Immature natural killer cell (primary cell): Measurements from ENCODE around the gene KLF7. TPM values are rescaled to one million over a fixed set of nuclear protein-coding genes. Genes with fewer than 3 reads are reported as not detected.

Experiments used
- DNase-seq, 3 donors: peaks; one replicate each; pipeline ENCODE4 v3.0.0; 2022; ENCODE audit warnings: mixed read lengths in 1 of 3
- H3K27ac Mint-ChIP-seq, 6 donors: one replicate each; pipeline ENCODE4 v1.8.0; 2020; ENCODE audit warnings: mixed read lengths in 6 of 6, mild to moderate bottlenecking in 5 of 6, inconsistent platforms in 4 of 6, moderate library complexity in 3 of 6
- H3K27me3 Mint-ChIP-seq, 3 donors: one replicate each; pipeline ENCODE4 v1.8.0; 2020 to 2021; ENCODE audit warnings: low read depth in 3 of 3, mild to moderate bottlenecking in 3 of 3, mixed read lengths in 3 of 3, moderate library complexity in 3 of 3, inconsistent platforms in 1 of 3
- H3K36me3 Mint-ChIP-seq, 3 donors: one replicate each; pipeline ENCODE4 v1.8.0; 2020; ENCODE audit warnings: mixed read lengths in 3 of 3, inconsistent platforms in 2 of 3, mild to moderate bottlenecking in 2 of 3
- H3K4me1 Mint-ChIP-seq, 2 donors: one replicate each; pipeline ENCODE4 v1.8.0; 2020; ENCODE audit warnings: inconsistent platforms in 2 of 2, mild to moderate bottlenecking in 2 of 2, mixed read lengths in 2 of 2, moderate library complexity in 1 of 2
- H3K4me3 Mint-ChIP-seq, 5 donors: one replicate each; pipeline ENCODE4 v1.8.0; 2020; ENCODE audit warnings: mild to moderate bottlenecking in 5 of 5, mixed read lengths in 5 of 5, inconsistent platforms in 3 of 5, moderate library complexity in 3 of 5
- H3K9me3 Mint-ChIP-seq, 6 donors: one replicate each; pipeline ENCODE4 v1.8.0; 2020; ENCODE audit warnings: mild to moderate bottlenecking in 6 of 6, mixed read lengths in 6 of 6, inconsistent platforms in 4 of 6, moderate library complexity in 3 of 6
- polyA plus RNA-seq, 3 donors: library from polyadenylated mRNA; unstranded; fragments of 300-500 nt; fragmentation: Illumina TruSeq; gene quantifications; one replicate each; pipeline ENCODE4 v1.2.3, GENCODE V29; 2021

KLF7 gene
- polyA plus RNA-seq, 3 donors from 2014 or later: 3.5 to 10.2 (median 6.7) TPM

- Mint-ChIP-seq H3K4me3 (no peak overlapping the region), H3K9me3 (no peaks in the 10 kb centered on the region), H3K27ac (no peak overlapping the region), H3K36me3 (peaks cover 0 to 18% (median 15%) of the 10 kb centered on the region in 3 donors), H3K4me1 (peaks cover 16 to 44% of the 10 kb centered on the region in 2 donors), H3K27me3 (peaks cover 1 to 2% (median 1%) of the 10 kb centered on the region in 3 donors)
- no peak for DNase-seq
Measured at GRCh38 chr2:207087046-207087902, 78.5 kb downstream of the KLF7 start.

DNA sequence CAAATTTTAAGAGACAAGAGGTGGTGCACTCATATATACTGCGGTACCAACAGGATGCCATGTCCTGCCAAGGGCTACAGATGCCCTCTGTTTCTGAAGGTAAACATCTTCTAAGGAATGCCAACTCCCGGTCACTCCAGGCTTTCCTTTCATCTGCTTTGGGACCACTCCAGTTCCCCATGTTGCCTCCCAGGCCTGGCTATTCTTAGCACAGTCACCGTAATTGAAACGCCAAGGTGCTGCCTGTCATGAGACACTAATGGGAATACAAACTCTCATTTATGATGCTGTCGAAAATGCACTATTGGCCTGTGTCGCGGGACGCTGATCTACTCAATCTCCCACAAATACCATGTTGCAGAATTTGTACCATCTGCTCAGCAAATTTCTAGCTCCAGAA is 79.6 kb downstream of the KLF7 start:
- Mint-ChIP-seq H3K27me3 (peaks cover 1 to 2% (median 1%) of the 10 kb centered on the region in 3 donors), H3K27ac (no peak overlapping the region), H3K36me3 (peaks cover 0 to 18% (median 15%) of the 10 kb centered on the region in 3 donors), H3K4me1 (peaks cover 14 to 32% of the 10 kb centered on the region in 2 donors), H3K9me3 (no peaks in the 10 kb centered on the region), H3K4me3 (no peak overlapping the region)
- no peak for DNase-seq

GRCh38 chr2:207085110-207085509 is 80.6 kb downstream of the KLF7 start:
- no peaks in the 10 kb centered on the region for H3K9me3 Mint-ChIP-seq
- H3K36me3 Mint-ChIP-seq: peaks cover 8 to 25% (median 24%) of the 10 kb centered on the region in 3 donors
- peaks cover 9 to 23% of the 10 kb centered on the region in 2 donors for H3K4me1 Mint-ChIP-seq
- H3K4me3 Mint-ChIP-seq: no peak overlapping the region
- no peak for DNase-seq
- peaks cover 1 to 2% (median 1%) of the 10 kb centered on the region in 3 donors for H3K27me3 Mint-ChIP-seq
- H3K27ac Mint-ChIP-seq: peak overlapping the region in 1 of 6 donors; percentile 5

DNA sequence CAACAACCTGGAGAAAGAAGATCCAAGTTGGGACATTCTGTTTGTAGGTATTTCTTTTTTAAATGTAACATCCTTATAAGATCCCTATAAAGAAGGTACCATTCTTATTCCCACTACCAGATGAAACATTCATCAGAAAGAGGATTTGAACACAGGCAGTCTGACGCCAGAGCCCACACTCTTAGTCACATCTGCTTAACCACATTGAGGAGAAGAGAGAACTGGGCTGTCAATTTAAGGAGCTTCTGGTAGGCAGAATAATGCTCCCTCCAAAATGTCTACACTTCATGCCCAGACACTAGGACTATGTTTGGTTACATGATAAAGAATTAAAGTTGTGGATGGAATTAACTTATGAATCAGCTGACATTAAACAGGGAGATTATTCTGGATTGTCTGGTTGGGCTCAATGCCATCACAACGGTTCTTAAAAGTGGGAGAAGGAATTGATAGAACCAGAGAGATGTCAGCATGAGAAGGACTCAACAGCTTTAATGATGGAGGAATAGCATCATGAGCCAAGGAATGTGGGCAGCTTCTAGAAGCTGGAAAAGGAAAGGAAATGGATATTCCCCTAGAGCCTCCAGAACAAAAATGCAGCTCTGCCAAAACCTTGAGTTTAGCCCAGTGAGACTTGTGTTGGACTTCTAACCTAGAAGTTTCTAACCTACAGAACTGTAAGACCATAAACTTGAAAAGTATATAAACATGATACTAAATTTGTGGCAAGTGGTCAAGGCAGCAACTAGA is 82.2 kb downstream of the KLF7 start:
- Mint-ChIP-seq H3K36me3 (peaks cover 14 to 36% (median 27%) of the 10 kb centered on the region in 3 donors), H3K27me3 (peaks cover 0 to 1% (median 0%) of the 10 kb centered on the region in 3 donors), H3K9me3 (no peaks in the 10 kb centered on the region), H3K4me1 (peaks cover 4 to 8% of the 10 kb centered on the region in 2 donors), H3K4me3 (no peak overlapping the region), H3K27ac (peak overlapping the region in 1 of 6 donors; percentile 64)
- DNase-seq: no peak

DNA sequence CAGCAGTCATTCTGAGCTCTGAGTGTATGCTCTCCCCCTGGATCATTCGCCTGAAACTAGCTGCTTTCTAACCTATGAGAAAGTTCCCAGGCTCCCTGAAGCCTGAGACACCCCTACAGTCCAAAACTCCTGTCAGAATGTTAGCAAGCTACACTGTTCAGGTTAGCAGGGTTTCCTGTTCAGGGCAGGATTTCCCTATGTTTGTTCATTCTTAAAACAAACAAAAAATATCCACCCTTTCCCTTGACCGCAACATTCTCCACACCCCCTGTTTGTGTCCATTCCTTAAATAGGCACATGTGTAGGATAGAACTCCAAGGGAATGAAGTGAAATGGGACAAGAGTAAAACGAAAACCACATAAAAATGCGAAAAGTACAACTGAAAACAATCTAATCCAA is 83.1 kb downstream of the KLF7 start:
- Mint-ChIP-seq H3K4me3 (no peak overlapping the region), H3K9me3 (no peaks in the 10 kb centered on the region), H3K4me1 (peaks cover 0 to 4% of the 10 kb centered on the region in 2 donors), H3K27ac (no peak overlapping the region), H3K27me3 (peaks cover 0 to 1% (median 0%) of the 10 kb centered on the region in 3 donors), H3K36me3 (peaks cover 14 to 36% (median 27%) of the 10 kb centered on the region in 3 donors)
- no peak for DNase-seq

DNA sequence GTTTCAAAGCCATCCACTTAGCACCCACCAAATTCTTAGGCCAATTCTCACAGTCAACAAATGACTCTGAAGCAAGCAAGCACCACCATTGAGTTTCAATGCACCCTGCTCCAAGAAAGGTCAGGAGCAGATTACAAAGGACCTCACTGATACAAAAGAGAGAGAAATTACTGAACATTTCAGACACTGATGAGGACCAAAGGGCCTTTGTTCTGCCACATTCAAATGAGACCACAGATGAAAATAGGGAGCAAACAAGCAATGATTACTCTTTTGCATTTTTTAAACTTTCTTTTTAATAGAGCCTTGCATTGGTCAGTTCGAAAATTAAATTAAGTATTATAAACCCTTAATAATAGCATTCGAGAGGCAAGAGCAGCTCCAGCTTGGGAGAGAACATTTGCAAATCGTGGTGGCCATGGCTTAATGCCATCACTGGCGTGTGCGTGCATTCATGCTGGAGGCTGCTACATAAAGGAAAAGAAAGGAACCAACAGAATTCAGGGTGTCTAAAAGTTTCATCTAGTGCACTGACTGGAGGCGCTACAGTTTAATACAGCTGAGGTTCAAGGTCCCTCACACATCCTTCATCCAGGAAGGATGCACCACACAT is 87.5 kb downstream of the KLF7 start:
- DNase-seq: no peak
- peaks cover 1 to 7% (median 3%) of the 10 kb centered on the region in 3 donors for H3K27me3 Mint-ChIP-seq
- H3K36me3 Mint-ChIP-seq: peaks cover 12 to 32% (median 14%) of the 10 kb centered on the region in 3 donors
- no peak overlapping the region for H3K27ac Mint-ChIP-seq
- H3K9me3 Mint-ChIP-seq: no peaks in the 10 kb centered on the region
- H3K4me3 Mint-ChIP-seq: no peak overlapping the region
- H3K4me1 Mint-ChIP-seq: peaks cover 18 to 21% of the 10 kb centered on the region in 2 donors

DNA sequence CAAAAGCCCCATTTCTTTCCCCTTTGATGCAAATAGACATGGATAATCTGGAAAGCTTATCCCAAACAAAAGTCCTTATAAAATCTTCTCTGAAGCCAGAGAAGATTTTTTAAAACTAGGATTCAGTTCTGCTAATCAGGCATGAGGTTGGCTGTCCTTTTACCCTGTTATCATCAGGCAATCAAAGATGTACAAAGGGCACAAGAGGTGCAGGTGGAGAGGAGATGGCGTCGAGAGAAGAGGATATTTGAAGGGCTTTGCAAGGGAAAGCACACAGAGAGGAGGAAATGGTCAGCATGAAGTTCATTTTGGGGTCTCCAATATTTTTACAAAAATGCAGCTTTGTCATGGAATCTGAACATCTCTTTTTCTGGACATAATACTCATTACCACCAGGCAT is 88.5 kb downstream of the KLF7 start:
- peaks cover 1 to 7% (median 3%) of the 10 kb centered on the region in 3 donors for H3K27me3 Mint-ChIP-seq
- no peak overlapping the region for H3K4me3 Mint-ChIP-seq
- H3K4me1 Mint-ChIP-seq: peaks cover 19 to 22% of the 10 kb centered on the region in 2 donors
- no peak overlapping the region for H3K27ac Mint-ChIP-seq
- no peaks in the 10 kb centered on the region for H3K9me3 Mint-ChIP-seq
- DNase-seq: no peak
- peaks cover 12 to 32% (median 14%) of the 10 kb centered on the region in 3 donors for H3K36me3 Mint-ChIP-seq

DNA sequence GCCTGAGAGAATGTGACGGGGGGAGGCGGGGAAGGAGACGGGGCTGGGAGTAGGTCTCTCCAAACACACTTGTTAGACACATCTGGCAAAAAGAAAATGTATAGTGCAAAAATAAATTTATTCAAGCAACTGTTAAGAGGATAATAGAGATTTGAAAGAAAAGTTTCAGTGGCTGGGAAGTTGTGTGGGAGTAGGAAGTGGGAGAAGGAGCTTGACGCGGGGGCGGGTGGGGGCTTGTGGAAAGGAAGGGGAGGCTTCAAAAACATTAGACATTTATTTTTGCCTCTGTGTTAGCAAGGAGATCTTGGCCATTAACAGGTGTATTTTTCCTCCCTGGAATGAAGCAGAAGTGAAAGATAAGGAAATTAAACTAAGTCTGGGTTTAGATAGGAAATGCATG is 90.3 kb downstream of the KLF7 start:
- Mint-ChIP-seq H3K9me3 (no peaks in the 10 kb centered on the region), H3K27ac (peak overlapping the region in 1 of 6 donors; percentile 1), H3K36me3 (peaks cover 6 to 26% (median 8%) of the 10 kb centered on the region in 3 donors), H3K4me1 (peaks cover 16 to 22% of the 10 kb centered on the region in 2 donors), H3K27me3 (peaks cover 1 to 7% (median 3%) of the 10 kb centered on the region in 3 donors), H3K4me3 (no peak overlapping the region)
- no peak for DNase-seq

GRCh38 chr2:207073801-207074678 is 91.7 kb downstream of the KLF7 start:
- H3K27me3 Mint-ChIP-seq: peaks cover 0 to 10% (median 3%) of the 10 kb centered on the region in 3 donors
- H3K4me3 Mint-ChIP-seq: peak overlapping the region; percentile 29 to 64 (median 46)
- DNase-seq: peak in 2 of 3 donors; percentile 2 to 6
- no peaks in the 10 kb centered on the region for H3K9me3 Mint-ChIP-seq
- peaks cover 0 to 12% (median 0%) of the 10 kb centered on the region in 3 donors for H3K36me3 Mint-ChIP-seq
- H3K27ac Mint-ChIP-seq: peak overlapping the region in 4 of 6 donors; percentile 4 to 56 (median 25)
- H3K4me1 Mint-ChIP-seq: peaks cover 16 to 22% of the 10 kb centered on the region in 2 donors

GRCh38 chr2:207073412-207073800 is 92.3 kb downstream of the KLF7 start:
- Mint-ChIP-seq H3K27me3 (peaks cover 0 to 10% (median 3%) of the 10 kb centered on the region in 3 donors), H3K4me1 (peaks cover 16 to 22% of the 10 kb centered on the region in 2 donors), H3K27ac (peak overlapping the region in 2 of 6 donors; percentile 46 to 56), H3K4me3 (peak overlapping the region; percentile 24 to 64 (median 42)), H3K36me3 (peaks cover 0 to 11% (median 0%) of the 10 kb centered on the region in 3 donors), H3K9me3 (no peaks in the 10 kb centered on the region)
- no peak for DNase-seq

DNA sequence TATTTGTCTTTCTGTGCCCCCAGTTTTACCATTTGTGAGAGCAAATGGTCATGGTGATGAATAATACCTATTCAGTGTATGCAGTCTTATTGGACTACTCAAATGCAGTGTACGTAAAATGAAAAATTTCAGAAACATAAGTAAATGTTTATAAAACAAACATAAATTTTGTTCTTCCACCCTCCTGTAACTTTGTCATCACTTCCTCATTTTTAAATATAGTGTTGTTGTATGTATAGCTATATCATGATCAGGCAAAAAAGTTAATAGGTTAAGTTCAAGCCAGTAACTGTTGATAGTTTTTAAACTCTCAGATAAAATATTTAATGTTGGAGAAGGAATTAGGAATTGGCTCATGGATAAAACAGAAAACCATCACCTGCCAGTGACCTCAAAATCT is 93.2 kb downstream of the KLF7 start:
- peaks cover 16 to 22% of the 10 kb centered on the region in 2 donors for H3K4me1 Mint-ChIP-seq
- H3K27me3 Mint-ChIP-seq: peaks cover 0 to 10% (median 3%) of the 10 kb centered on the region in 3 donors

GRCh38 chr2:207071820-207072219 is 93.9 kb downstream of the KLF7 start:
- Mint-ChIP-seq H3K27me3 (peaks cover 0 to 5% (median 3%) of the 10 kb centered on the region in 3 donors), H3K9me3 (no peaks in the 10 kb centered on the region), H3K4me3 (no peak overlapping the region), H3K36me3 (peaks cover 0 to 6% (median 0%) of the 10 kb centered on the region in 3 donors), H3K27ac (no peak overlapping the region), H3K4me1 (peaks cover 16 to 22% of the 10 kb centered on the region in 2 donors)
- DNase-seq: no peak

More for the DNA sequence above, 93.2 kb downstream of the KLF7 start:
- DNase-seq: no peak
- Mint-ChIP-seq H3K27ac (no peak overlapping the region), H3K36me3 (peaks cover 0 to 11% (median 0%) of the 10 kb centered on the region in 3 donors), H3K9me3 (no peaks in the 10 kb centered on the region), H3K4me3 (no peak overlapping the region)
